Dedifferentiated amniotic fluid mesenchymal stem cell (primary cell): ENCODE data around the gene SCAPER.

Experiments used
- DNase-seq: peaks from one replicate; pipeline ENCODE4 v3.0.0-alpha.2; 2016; ENCODE audit errors: extremely low spot score

SCAPER gene

GRCh38 chr15:76366714-76367113, 538.4 kb downstream of the SCAPER start:
- DNase-seq = no peak

GRCh38 chr15:76363251-76363650, 541.9 kb downstream of the SCAPER start:
- no peak for DNase-seq

DNA sequence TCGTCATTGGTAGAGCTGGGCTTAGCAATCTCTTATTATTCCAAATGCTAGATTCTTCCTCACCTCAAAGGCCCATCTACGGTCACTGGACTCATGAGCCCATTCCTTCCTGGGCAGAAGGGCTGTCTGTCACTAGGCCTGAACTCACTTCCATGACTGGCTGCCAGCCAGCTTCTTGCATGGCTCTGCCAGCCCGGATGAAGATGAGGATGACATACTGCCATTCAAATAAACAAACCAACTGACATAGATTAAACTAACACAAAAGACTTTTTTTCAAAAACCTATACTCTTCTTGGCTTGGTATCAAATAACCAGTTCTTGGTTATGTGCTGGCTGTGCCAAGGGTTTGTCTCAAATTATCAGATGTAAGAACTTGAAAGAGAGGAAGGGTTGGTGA, 544.7 kb downstream of the SCAPER start:
- DNase-seq = no peak

GRCh38 chr15:76359152-76359551, 546.0 kb downstream of the SCAPER start:
- no peak for DNase-seq

DNA sequence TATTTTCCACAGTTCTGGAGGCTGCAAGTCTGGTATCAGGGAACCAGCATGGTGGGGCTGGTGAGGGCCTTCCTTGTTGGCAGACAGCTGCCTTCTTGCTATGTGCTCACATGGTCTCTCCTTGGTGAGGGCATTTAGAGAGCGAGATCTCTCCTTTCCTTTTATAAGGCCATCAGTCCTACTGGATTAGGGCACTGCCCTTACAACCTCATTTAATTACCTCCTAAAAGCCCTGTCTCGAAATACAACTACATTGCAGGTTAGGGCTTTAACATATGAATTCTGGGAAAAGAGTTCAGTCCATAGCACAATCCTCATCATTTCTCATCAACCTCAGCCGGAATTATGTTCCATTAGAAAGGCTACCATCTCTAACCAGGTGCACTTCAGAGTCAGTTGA, 546.7 kb downstream of the SCAPER start:
- no peak for DNase-seq

- no peak for DNase-seq
Measured at GRCh38 chr15:76354823-76355440, 550.2 kb downstream of the SCAPER start.

- no peak for DNase-seq
Measured at GRCh38 chr15:76353903-76354302, 551.2 kb downstream of the SCAPER start.

DNA sequence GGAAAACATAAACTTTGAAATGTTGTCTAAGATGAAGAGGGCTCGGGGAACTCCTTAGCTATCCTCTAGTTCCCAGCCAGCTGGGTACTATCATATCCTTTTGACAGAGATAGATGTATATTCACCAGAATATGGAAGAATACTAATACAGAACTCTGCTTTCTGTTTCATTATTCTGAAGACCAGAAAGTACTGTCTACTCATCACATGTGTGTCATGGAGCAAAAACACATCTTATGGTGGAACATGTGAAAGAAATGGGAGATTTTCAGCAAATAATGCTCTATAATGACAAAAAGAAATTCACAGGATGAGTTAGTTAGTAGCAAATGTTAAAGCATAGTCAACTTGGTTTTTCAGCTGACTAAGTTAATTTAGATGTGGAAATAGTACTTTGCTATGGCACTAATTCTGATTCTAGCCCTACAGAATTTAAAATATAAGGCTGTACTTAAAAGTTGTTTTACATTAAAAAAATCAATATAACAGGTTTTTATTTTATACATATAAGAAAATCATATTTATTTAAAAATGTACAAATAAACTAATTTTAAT, 552.0 kb downstream of the SCAPER start:
- DNase-seq = no peak

- DNase-seq = no peak
Measured at GRCh38 chr15:76349301-76350070, 555.7 kb downstream of the SCAPER start.

DNA sequence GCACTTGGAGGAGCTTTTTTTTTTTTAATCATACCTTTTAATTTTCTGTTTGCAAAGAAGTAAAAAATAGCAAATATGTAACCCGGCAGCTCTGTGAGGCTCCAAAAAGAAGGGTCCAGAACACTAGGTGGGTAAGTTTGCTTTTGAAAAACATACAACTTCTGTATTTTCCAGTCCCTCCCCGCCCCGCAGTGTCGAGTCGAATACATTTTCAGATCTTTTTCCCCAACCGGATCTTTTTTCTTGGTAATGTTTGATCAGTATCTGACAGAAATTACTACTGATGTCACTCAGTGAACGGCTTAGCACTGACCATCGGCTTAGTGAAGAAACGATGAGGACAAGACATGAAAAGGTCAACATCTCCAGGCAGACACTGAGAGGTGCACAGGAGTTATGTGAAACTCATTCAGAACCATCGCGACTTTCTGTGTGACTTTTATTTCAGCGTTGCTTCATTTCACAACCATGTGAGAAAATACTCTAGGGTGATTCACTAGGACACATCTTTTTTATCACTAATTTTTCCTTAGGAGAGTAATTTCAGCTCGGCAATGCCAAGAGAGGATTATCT, 557.6 kb downstream of the SCAPER start:
- no peak for DNase-seq

DNA sequence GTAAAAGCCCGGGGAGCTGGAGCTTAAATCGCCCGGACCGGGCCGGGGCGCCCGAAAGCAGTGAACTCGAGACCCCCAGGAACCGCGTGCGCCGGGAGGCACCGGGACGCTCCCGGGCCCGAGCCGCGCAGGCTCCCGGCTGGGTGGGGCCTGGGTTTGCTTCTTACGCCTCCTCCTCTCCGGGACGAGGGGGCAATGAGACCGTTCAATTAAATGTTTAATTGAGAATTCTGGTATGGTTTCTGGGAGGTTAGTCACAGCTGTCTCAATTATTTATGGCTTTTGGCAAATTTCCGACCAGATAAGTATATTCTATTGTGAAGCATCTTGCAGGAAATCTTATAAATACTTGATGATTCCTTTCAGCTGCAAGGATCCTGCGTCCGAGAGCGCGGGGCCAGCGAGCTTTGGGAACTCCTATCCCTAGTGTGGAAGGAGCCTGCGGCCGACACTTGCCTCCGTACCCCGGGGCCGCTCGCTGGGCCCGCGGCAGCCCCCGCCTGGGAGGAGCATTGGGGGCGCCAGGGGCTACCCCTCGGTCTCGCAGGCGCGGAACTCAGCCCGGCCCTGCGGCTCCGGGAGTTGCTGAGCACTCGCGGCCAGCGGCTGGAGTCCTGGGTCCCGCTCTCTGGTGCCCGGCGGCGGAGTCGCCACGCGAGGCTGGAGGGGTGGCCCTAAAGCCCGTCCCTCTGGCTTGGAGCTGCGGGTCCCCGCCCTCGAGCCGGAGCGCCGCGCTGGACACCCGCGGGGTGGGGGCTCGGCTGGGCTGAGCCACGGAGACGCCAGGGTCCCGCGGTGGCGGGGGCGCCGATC, 558.3 kb downstream of the SCAPER start:
- DNase-seq = no peak

DNA sequence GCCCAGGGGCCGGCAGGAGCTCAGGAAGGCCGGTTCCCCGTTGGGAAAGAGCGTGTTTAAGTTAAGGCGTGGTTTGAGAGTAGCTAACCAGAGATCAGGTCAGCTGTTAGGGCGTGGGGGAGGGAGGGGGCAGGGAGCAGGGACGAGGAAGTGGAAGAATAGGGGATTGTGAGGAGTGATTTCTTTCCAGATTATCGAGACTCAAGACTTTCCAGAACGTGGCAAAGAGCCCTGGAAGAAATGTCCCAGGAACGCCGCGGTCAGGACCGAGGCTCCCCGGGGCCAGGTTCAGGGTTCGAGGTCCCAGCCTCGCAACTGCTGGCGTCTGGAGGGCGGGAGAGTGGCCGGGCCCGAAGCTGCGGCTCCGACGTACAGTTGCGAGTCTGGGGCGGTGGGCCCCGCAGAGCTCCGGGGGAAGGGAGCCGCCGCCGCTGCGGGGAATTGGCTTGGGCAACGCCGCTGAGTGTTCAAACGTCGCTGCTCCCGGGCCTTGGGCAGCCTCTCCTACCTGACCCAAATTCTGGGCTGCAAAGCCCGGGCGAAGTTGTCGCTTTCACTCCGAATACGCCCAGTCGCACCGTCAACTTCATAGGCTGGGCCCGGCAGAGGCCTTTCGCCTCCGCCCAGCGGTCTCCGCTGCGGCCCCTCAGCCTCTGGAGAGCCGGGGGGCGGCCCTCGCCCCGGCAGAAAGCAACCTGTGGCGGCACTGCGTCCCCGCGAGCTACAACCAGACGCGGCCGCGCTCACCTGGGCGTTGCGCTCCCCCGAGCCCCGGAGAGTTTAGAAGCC, 559.1 kb downstream of the SCAPER start:
- DNase-seq = no peak

GRCh38 chr15:76345583-76345879, 559.6 kb downstream of the SCAPER start:
- DNase-seq = no peak

DNA sequence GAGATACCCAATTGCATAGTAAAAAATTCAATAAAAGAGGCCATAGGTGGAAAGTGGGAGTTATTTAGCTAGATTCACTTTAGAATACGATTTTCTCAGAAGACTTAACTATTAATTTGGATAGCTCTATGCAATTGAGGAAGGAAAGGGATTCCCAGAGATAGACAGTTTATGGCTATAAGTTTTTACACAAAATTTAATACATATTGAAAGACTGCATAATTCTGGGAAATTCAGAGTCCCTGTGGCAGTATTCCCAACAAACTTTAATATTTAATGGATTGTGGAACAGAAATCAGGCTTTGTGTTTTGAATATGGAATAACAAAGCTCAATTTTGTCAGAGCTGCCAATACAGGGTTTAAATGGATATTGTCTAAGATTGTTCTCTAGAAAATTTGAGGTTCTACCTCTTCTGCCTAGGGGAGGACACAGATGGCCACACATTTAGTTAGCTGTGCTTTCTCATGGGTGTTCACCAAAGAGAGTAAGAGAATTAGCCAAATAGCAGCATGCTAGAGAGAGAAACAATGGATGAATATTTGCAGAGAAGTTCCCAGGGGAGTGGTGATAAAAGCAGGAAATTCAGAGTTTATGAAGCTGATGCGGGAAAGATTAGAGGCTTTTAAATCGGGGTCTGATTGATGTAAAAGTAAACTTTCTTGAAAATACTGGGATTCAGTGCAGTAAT, 560.1 kb downstream of the SCAPER start:
- no peak for DNase-seq

DNA sequence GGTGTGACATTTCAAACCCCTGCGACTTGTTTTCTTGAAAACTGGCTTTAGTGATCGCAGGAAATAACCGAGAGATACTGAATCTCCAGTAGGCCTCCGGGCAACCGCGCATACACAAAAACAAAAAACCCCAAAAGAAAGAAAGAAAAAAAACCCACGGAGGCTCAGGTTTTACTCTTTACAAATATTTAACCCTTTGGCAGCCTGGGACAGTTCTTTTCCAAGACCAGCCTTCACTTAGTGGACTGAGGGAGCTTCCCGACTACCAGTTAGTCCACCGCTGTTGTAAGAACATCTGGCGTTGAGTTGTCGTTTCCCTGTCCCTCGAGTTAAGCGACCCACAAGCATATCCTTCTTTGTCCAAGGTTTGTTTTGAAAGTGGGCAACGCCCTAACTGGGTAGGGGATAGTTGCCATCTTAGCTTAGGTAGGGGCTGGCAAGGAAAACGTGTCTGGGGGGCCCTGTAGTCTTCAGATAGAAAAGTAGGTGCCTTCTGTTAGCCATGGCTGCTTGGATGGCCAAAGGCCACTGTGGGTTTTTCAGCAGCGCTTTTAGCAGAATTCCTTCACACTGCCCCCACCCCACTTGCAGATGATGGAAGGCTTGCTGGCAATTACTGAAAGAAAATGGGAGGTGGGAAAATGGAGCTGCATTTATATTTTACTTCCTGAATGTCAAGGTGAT, 561.7 kb downstream of the SCAPER start:
- no peak for DNase-seq

DNA sequence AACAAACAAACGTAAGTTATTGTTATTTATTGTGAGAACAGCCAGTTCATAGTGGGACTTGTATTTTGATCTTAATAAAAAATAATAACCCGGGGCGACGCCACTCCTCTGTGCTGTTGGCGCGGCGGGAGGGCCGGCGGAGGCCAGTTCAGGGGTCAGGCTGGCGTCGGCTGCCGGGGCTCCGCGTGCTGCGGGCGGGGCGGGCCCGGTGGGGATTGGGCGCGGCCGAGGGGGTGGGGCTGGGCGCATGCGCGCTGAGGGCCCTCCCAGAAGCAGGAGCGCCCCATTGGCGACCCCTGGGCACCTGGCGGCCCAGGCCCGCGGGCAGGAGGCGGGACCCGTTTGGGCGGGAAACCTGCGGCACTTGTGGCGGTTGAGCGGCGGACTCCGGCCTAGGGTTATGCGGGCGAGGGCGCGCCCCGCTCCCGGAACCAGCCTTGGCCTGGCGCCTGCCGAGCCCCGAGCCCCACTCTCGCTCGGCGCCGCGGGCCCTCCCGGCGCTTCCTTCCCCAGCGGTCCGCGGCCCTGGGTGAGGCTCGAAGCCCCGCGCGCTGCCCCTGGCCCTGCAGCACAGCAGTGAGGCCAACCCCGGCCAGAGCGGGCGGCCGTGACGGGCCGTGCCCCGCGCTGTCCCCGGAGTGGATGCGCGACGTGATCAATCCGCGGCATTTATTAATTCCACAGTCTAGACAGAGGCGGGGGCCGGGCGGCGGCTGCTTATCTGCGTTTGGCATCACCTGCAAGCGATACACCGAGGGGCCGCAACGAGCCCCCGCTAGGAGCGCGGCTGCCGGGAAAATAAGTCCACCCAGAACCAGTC, 562.5 kb downstream of the SCAPER start:
- no peak for DNase-seq

GRCh38 chr15:76342058-76342381, 563.1 kb downstream of the SCAPER start:
- DNase-seq = no peak

DNA sequence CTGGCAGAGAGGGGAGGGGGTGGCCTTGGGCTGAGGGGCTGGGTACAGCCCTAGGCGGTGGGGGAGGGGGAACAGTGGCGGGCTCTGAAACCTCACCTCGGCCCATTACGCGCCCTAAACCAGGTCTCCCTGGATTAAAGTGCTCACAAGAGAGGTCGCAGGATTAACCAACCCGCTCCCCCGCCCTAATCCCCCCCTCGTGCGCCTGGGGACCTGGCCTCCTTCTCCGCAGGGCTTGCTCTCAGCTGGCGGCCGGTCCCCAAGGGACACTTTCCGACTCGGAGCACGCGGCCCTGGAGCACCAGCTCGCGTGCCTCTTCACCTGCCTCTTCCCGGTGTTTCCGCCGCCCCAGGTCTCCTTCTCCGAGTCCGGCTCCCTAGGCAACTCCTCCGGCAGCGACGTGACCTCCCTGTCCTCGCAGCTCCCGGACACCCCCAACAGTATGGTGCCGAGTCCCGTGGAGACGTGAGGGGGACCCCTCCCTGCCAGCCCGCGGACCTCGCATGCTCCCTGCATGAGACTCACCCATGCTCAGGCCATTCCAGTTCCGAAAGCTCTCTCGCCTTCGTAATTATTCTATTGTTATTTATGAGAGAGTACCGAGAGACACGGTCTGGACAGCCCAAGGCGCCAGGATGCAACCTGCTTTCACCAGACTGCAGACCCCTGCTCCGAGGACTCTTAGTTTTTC, 563.6 kb downstream of the SCAPER start:
- no peak for DNase-seq

- no peak for DNase-seq
Measured at GRCh38 chr15:76340803-76341365, 564.3 kb downstream of the SCAPER start.
